Activated CD8-positive, alpha-beta T cell treated with anti-CD3 and anti-CD28 coated beads, Interleukin-2, amount 10 ng/mL, durations not matched to agents 7 days and 5 days (primary cell): Measurements from ENCODE around the gene EFS. TPM values are rescaled to one million over a fixed set of nuclear protein-coding genes. Genes with fewer than 3 reads are reported as not detected.
A peak's percentile ranks its signal among the peaks of the same experiment; 100 is the strongest.

Experiments
- ATAC-seq: fragments of 150-1000 bp; cut with Tn5 transposase; one replicate; pipeline ENCODE4 v1.10.0; 2021; ENCODE audit warnings: moderate library complexity
- CTCF ChIA-PET: fragments of 350-600 bp; sonication (Branson Sonifier 250); formaldehyde crosslinking; loops from one replicate; lab custom pipeline; 2021; ENCODE audit warnings: antibody characterized with exemption; lab: Charles Lee
- POLR2A ChIA-PET: fragments of 350-600 bp; sonication (Branson Sonifier 250); formaldehyde crosslinking; loops from one replicate; lab custom pipeline; 2021; ENCODE audit warnings: antibody characterized with exemption; lab: Charles Lee
- DNase-seq: peaks from one replicate; pipeline ENCODE4 v3.0.0-alpha.2; 2020
- H3K27ac Mint-ChIP-seq: one replicate; pipeline ENCODE4 v1.8.0; 2021; ENCODE audit warnings: mild to moderate bottlenecking, mixed read lengths
- H3K27me3 Mint-ChIP-seq: one replicate; pipeline ENCODE4 v1.8.0; 2021; ENCODE audit warnings: low read depth, mixed read lengths
- H3K36me3 Mint-ChIP-seq: one replicate; pipeline ENCODE4 v1.8.0; 2021; ENCODE audit warnings: low read depth, mixed read lengths
- H3K4me1 Mint-ChIP-seq: one replicate; pipeline ENCODE4 v1.8.0; 2021; ENCODE audit warnings: low read depth, mixed read lengths
- H3K4me3 Mint-ChIP-seq: one replicate; pipeline ENCODE4 v1.8.0; 2021; ENCODE audit warnings: mild to moderate bottlenecking, mixed read lengths
- H3K9me3 Mint-ChIP-seq: one replicate; pipeline ENCODE4 v1.8.0; 2022; ENCODE audit warnings: mixed read lengths; ENCODE audit not compliant: insufficient read depth
- total RNA-seq, 2 experiments: library from RNA; stranded (reverse); gene quantifications; one replicate each; pipeline ENCODE4 v1.2.3, GENCODE V29; 2021

Gene EFS
- total RNA-seq, 2 experiments from 2014 or later = not detected

DNA sequence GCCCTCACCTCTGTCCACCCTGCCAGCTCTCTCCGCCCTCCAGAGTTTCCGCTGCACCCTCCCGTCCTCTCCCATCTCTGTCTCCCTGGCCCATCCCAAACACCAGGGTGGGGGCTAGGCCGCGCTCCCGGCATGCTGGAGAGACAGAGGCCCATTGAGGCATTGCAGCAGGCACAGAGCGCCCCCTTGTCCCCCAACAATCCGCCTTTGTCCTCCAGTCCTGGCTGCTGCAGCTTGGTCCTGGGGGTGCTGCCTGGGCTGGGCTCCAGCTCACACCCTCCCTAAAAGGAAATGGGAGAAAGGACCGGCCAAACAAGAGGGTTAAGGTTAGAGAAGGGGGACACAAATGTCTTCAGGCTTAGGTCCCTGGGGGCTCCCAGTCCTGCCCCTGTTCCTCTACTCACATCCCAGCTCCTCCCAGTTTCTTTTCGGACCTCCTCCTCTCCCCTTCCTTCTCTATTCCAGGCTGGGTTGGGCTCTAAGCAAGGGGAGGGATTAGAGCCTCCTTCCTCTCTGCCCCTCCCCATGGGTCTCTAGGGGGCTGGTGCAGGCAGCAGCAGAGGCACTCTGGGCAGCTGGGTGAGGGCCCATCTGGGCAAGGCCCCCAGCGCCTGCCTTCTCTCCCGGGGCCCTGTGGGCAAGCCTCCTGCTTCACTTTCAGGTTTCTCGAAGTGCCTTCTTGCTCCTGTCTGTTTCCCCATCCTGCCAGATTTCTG is 11.7 kb upstream of the EFS start, which contains the start of gene CMTM5:
Gene CMTM5, plus strand, starts transcription at position 565 of the 716 bp plus-strand sequence. CDS start 206 bp downstream, outside the sequence.
- Mint-ChIP-seq H3K27me3 (peaks cover 6% of the 10 kb centered on the region), H3K4me1 (peaks cover 10% of the 10 kb centered on the region), H3K36me3 (no peaks in the 10 kb centered on the region), H3K4me3 (no peak within 1 kb of the TSS), H3K27ac (no peak within 1 kb of the TSS), H3K9me3 (no peaks in the 10 kb centered on the region)
- no peak for DNase-seq
- CTCF ChIA-PET = interaction anchor here (7.5 kb wide), 1 partner anchor 49 kb away, joined by 87 read pairs; no protein-coding TSS in a partner anchor
- POLR2A ChIA-PET = interaction anchor here (2.1 kb wide), 1 partner anchor 54 kb away, joined by 7 read pairs; no protein-coding TSS in a partner anchor
- no peak for ATAC-seq

DNA sequence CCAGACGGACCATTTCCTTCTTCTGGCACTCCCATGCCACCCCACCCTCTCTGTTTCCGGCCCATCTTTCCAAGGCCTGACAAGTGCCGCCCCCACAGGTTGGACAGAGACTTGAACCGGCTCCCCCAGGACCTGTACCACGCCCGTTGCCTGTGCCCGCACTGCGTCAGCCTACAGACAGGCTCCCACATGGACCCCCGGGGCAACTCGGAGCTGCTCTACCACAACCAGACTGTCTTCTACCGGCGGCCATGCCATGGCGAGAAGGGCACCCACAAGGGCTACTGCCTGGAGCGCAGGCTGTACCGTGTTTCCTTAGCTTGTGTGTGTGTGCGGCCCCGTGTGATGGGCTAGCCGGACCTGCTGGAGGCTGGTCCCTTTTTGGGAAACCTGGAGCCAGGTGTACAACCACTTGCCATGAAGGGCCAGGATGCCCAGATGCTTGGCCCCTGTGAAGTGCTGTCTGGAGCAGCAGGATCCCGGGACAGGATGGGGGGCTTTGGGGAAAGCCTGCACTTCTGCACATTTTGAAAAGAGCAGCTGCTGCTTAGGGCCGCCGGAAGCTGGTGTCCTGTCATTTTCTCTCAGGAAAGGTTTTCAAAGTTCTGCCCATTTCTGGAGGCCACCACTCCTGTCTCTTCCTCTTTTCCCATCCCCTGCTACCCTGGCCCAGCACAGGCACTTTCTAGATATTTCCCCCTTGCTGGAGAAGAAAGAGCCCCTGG is 10.7 kb upstream of the EFS start:
- ATAC-seq (no peak), DNase-seq (no peak)
- no peak overlapping the region for H3K4me3 Mint-ChIP-seq
- CTCF ChIA-PET = interaction anchor here (1.3 kb wide), 1 partner anchor 23 kb away, joined by 5 read pairs; the partner anchor contains the start of gene SLC22A17
- POLR2A ChIA-PET = interaction anchor here (2.1 kb wide), 1 partner anchor 53 kb away, joined by 7 read pairs; no protein-coding TSS in a partner anchor
- H3K4me1 Mint-ChIP-seq = peaks cover 17% of the 10 kb centered on the region
- H3K36me3 Mint-ChIP-seq = no peaks in the 10 kb centered on the region
- no peaks in the 10 kb centered on the region for H3K9me3 Mint-ChIP-seq
- no peak overlapping the region for H3K27ac Mint-ChIP-seq
- peaks cover 6% of the 10 kb centered on the region for H3K27me3 Mint-ChIP-seq

DNA sequence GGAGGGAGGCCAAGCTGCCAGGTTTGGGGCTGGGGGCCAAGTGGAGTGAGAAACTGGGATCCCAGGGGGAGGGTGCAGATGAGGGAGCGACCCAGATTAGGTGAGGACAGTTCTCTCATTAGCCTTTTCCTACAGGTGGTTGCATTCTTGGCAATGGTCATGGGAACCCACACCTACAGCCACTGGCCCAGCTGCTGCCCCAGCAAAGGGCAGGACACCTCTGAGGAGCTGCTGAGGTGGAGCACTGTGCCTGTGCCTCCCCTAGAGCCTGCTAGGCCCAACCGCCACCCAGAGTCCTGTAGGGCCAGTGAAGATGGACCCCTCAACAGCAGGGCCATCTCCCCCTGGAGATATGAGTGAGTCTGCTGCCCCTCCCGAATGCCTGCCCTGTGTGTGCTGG is 8.1 kb upstream of the EFS start:
- no peak overlapping the region for H3K4me3 Mint-ChIP-seq
- CTCF ChIA-PET = interaction anchor here (1.0 kb wide), 1 partner anchor 12 kb away, joined by 4 read pairs; no protein-coding TSS in a partner anchor

DNA sequence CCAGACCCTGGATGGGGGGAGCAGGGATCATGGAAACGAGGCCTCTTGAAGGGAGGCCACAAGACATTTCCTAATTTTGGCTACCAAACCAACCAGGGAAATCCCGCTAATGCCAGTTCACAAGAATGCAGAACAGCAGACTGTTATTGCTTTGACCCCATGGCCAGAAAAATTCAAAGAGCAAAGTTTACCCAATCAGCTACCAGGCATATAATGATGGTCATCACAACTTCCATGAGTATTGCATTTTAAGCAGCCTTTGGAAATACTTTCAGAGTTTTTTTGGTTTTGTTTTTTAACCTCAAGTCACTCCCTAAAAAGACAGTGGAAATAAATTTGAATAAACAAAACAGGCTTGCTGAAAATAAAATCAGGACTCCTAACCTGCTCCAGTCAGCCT is 7.5 kb upstream of the EFS start, which contains the start of gene IL25:
Gene IL25, plus strand, starts transcription at position 301 of the 400 bp plus-strand sequence.
- peak within 1 kb of the TSS; percentile 56 for H3K27ac Mint-ChIP-seq
- H3K4me1 Mint-ChIP-seq = peaks cover 17% of the 10 kb centered on the region
- CTCF ChIA-PET = interaction anchor here (1.4 kb wide), 1 partner anchor 8 kb away, joined by 5 read pairs; no protein-coding TSS in a partner anchor
- no peak for DNase-seq
- POLR2A ChIA-PET = no interaction called here
- H3K27me3 Mint-ChIP-seq = peaks cover 15% of the 10 kb centered on the region
- H3K4me3 Mint-ChIP-seq = no peak within 1 kb of the TSS
- no peaks in the 10 kb centered on the region for H3K36me3 Mint-ChIP-seq
- ATAC-seq = no peak
- no peaks in the 10 kb centered on the region for H3K9me3 Mint-ChIP-seq

More for the DNA sequence above, 8.1 kb upstream of the EFS start:
- H3K36me3 Mint-ChIP-seq = no peaks in the 10 kb centered on the region
- DNase-seq (no peak), ATAC-seq (no peak)
- POLR2A ChIA-PET = no interaction called here
- H3K9me3 Mint-ChIP-seq = no peaks in the 10 kb centered on the region
- H3K27me3 Mint-ChIP-seq = peaks cover 10% of the 10 kb centered on the region
- no peak overlapping the region for H3K27ac Mint-ChIP-seq
- H3K4me1 Mint-ChIP-seq = peaks cover 17% of the 10 kb centered on the region

DNA sequence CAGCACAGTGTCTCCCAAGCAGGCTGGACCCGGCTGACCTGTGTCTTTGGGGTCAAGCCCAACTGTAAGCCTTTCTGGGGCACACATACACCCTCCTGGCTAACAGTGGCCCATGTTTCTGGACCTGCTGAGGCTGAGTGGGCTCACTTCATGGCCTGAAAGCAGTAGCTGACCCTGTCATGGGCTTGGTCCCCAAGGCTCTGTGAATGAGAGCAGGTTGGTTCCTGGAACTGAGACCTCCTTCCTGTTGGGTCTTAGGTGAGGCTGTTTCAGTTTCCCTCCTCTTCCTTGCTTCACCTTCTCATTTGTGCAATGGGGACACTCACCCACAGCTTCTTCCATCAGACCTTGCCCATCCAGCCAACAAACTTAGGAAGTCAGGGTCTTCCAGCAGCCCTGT is 6.9 kb upstream of the EFS start:
- Mint-ChIP-seq H3K36me3 (no peaks in the 10 kb centered on the region), H3K27me3 (peaks cover 22% of the 10 kb centered on the region), H3K9me3 (no peaks in the 10 kb centered on the region), H3K4me3 (no peak overlapping the region), H3K27ac (peak overlapping the region; percentile 56), H3K4me1 (peaks cover 15% of the 10 kb centered on the region)
- ATAC-seq = no peak
- DNase-seq = no peak
- CTCF ChIA-PET = interaction anchor here (1.4 kb wide), 1 partner anchor 8 kb away, joined by 5 read pairs; no protein-coding TSS in a partner anchor
- POLR2A ChIA-PET = interaction anchor here (0.7 kb wide), 1 partner anchor 185 kb away, joined by 3 read pairs; no protein-coding TSS in a partner anchor

DNA sequence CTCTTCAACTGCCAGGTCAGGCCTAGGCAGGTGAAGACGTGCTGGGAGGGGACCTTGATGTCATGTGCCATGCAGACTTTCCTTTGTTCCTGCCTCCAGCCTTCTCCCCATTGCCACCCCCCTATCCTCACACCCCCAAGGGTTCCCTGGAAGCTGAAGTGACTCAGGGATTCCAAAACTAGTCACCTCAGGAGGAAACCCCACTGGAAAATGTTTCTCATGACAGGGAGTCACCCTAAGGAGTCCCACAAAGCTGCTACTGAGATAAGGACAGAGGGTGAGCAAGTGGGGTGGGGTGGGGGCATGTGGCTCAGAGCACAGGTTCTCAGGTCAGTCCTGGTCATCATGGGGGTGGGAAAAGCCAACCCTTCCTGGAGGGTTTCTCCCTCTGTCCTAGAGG is 5.2 kb upstream of the EFS start:
- Mint-ChIP-seq H3K27ac (no peak overlapping the region), H3K27me3 (peaks cover 27% of the 10 kb centered on the region), H3K4me3 (no peak overlapping the region), H3K4me1 (peaks cover 15% of the 10 kb centered on the region), H3K36me3 (no peaks in the 10 kb centered on the region), H3K9me3 (no peaks in the 10 kb centered on the region)
- ATAC-seq = no peak
- CTCF ChIA-PET = interaction anchor here (0.6 to 4.3 kb wide), 2 partner anchors 10 to 30 kb away, joined by 4 to 16 read pairs; no protein-coding TSS in a partner anchor
- DNase-seq = no peak
- POLR2A ChIA-PET = no interaction called here

DNA sequence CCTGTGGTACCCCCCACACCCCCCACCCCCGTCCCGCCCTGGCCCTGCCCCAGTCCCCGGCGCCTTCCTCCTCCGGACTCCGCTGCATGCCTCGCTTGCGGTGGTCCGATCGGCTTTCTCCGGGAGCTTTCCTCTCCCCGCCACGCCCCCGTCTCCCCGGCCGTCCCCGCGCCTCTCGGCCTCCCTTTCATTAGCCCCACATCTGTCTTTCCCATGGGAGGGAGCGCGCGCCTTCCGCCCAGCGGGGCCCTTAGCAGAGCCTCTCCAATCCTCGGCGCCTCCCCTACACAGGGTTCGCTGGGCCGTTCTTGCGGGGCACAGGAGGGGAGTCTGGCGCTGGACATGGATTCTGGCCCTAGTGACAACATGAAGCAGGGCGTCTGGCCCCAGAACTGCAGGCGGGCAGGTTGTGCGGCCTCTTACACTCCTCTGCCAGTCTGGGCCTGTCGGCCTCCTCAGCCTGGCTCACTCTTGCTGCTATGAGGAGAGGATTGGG is 1.5 kb upstream of the EFS start:
- DNase-seq (no peak), ATAC-seq (no peak)
- no peak overlapping the region for H3K4me3 Mint-ChIP-seq
- ChIA-PET CTCF (interaction anchor here (4.3 kb wide), 1 partner anchor 14 kb away, joined by 16 read pairs; no protein-coding TSS in a partner anchor), POLR2A (interaction anchor here (0.5 kb wide), 1 partner anchor 683 kb away, joined by 4 read pairs; no protein-coding TSS in a partner anchor)
- H3K4me1 Mint-ChIP-seq = peaks cover 8% of the 10 kb centered on the region
- no peaks in the 10 kb centered on the region for H3K36me3 Mint-ChIP-seq
- no peaks in the 10 kb centered on the region for H3K9me3 Mint-ChIP-seq
- peaks cover 41% of the 10 kb centered on the region for H3K27me3 Mint-ChIP-seq
- H3K27ac Mint-ChIP-seq = no peak overlapping the region

DNA sequence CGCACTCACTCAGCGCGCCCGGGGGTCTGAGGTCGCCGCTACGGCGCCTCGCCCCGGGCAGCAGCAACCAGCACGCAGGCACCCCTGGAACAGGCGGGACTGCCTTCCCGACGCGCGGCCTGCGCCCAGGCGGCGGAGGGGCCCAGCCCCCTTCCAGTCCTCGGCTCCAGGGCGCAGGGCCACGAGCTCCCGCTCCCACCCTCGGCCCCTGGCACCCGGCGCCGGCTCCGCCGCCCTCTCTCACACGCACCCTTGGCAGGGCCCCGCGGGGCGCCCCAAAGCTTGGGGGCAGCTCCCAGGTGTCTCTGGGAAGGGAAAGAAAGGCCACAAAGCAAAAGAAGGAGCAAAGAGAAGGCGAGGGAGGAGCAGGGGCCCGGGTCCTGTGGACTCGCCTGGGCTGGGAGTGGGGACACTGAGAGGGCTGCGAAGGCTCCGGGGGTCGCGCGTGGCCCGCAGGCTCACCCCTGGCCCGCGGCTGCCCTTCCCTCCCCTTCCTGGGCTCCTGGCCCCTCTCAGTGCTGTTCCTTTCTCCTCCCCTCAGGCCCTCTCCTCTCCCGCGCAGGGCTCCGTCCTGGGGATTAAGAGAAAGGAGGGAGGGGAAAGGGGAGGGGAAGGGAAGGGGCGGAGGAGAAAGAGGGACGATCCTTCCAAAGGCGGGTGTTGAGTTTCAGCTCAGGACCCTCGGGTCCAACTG is 907 bp upstream of the EFS start:
- Mint-ChIP-seq H3K27ac (no peak overlapping the region), H3K36me3 (no peaks in the 10 kb centered on the region), H3K4me3 (no peak overlapping the region), H3K9me3 (no peaks in the 10 kb centered on the region), H3K4me1 (peaks cover 3% of the 10 kb centered on the region), H3K27me3 (peaks cover 41% of the 10 kb centered on the region)
- ChIA-PET CTCF (no interaction called here), POLR2A (no interaction called here)
- DNase-seq (no peak), ATAC-seq (no peak)

DNA sequence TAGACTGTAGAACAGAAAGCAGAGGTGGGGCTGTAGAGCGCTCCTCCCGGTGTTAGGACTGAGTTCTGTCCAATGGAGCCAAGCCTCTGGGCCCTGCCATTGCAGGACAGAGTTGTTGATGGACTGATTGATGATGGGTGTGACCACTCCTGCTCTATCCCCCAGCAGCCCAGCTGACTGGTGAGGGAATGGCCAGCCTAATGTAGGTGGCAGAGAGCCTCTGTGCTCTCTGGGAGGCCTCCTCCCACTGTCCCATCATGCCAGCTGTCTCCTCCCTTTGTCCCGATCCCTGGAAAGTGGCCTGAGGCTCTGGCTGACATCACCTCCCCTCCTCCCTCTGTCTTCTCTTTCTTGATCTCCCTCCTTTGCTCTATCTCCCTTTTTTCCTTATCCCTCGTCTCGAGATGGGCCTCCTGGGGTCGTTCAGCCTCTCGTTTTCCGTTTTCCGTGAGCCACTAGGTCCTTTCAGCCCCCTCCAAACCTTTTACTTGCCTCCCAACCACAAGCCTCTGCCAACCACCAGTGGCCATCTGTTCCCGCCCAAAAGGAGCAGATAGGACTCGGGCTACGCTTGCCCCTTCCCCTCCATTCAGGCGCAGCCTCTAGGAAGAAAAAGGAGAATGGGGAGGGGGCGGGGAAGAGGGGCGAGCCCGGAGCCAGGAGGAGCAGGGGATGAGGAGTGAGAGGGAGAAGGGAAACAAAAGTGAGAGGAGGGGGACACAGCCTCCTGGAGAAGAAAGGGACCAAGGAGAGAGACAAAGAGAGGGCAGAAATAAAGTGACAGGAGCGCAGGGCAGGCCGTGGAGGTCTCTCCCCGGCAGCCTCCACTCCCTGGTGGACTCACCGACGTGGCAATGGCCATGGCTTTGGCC is 572 bp downstream of the EFS start:
- CTCF ChIA-PET = no interaction called here
- Mint-ChIP-seq H3K9me3 (no peaks in the 10 kb centered on the region), H3K4me3 (no peak overlapping the region), H3K27ac (no peak overlapping the region), H3K4me1 (peaks cover 3% of the 10 kb centered on the region), H3K36me3 (no peaks in the 10 kb centered on the region), H3K27me3 (peaks cover 42% of the 10 kb centered on the region)
- DNase-seq (no peak), ATAC-seq (no peak)
- POLR2A ChIA-PET = no interaction called here

DNA sequence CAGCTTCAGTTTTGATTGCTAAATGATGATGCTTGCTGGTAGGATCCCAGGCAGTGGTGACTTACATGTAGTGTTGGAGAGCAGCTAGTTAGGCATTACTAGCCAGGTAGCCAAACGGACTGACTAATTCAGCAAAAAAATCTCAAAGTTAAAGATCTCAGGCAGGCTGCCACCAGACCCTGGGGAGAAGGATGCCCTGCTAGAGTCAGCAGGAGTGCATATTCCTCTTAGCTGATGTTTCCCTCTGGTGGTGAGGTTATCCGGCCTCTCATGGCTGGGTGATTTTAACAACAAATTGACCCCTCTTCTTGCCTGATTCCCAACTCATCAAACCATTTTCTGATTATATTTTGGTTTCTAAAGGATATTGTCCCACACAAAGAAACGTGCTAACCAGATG is 2.8 kb downstream of the EFS start:
- ChIA-PET POLR2A (no interaction called here), CTCF (interaction anchor here (0.7 to 1.7 kb wide), 4 partner anchors 9 to 242 kb away, joined by 3 to 5 read pairs (median 4); partner anchors contain the start of gene SLC22A17)
- H3K27ac Mint-ChIP-seq = no peak overlapping the region
- ATAC-seq = no peak
- peaks cover 3% of the 10 kb centered on the region for H3K4me1 Mint-ChIP-seq
- H3K27me3 Mint-ChIP-seq = peaks cover 29% of the 10 kb centered on the region
- no peak for DNase-seq
- H3K4me3 Mint-ChIP-seq = no peak overlapping the region
- no peaks in the 10 kb centered on the region for H3K36me3 Mint-ChIP-seq
- no peaks in the 10 kb centered on the region for H3K9me3 Mint-ChIP-seq
